Activated CD4-positive, alpha-beta T cell treated with anti-CD3 and anti-CD28 coated beads, Interleukin-2, amount 50 U/mL, for 4 hours (primary cell): Measurements from ENCODE around the gene BCL2.

Experiments used
- DNase-seq, 2 experiments: peaks; one replicate each; pipeline ENCODE4 v3.0.0-alpha.2; 2020

Gene BCL2

DNA sequence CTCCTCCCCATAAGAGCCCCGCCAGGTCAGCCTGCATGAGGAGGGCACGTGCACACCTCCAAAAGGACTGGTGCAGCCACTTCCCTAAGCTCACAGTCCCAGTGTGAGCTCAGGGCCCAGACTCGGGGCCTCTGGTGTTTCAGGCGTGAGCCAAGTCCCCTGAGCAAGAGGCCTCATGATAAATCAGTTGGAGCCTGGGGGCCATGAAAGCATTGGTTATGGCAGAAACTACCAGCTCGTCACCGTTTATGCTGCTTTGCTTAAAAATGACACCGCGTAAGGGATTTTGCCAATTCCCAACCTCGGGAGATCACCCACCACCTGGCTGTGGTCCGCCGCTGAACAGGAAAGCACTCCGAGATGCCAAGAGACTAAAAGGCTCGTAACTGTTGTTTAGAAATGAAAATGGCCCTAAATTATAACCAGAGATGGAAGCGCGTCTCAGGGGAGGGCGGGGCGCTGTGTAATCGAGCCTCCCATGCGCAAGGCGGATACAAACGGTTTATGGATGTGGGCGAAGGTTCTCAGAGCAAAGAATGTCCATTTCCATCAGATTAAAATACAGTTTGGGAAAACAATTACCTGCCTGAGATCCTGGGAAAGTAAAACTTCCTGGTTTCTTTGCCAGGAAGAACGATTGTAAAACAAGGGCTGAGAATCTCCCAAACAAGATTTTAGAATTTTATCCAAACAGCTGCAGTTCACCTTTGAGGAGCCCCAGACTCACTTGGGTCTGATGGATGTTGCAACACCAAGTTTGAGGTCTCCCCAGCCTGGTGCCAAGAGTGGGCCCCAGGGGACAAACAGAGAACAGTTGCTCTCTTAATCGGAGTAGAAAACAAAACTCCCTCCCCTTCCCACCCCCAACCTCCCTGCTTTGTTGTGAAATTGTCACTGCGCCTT is 141.4 kb downstream of the BCL2 start:
- no peak for DNase-seq

DNA sequence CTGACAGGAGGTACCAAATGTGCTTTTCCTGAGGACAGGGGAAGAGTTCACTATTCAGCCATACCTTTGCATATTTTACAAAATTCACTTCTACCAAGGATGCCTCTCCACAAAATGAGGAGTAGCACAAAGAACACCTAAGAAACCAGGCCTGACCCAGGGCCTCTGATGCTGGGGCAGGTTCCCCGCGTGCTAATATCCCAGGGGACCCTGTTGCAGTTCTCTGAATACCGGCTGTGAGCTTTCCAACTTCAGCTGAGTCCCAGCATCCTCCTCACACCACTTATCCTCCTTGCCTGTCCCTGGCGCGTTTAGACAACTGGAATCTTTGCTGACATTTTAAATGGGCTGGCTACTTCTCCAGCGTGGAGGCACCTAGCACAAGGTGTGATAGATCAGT is 142.3 kb downstream of the BCL2 start:
- DNase-seq, result no peak

DNA sequence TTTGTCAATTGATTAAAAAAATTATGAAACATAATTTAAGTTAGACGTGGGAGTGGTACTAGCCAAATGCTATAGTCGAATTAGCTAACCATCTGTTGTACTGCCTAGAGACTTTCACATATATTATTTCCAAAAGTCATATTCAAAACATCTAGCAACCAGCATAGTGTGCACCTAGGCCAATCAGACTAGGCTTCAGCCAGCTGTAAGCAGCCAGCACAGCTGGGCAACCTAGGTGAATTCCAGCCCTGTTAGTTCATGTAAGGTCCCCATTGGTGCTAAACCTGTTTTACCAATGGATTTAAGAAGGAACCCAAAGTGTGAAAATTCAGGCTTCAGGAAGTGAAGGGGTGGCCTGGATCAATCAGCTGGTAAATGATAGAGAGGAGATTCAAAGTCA is 144.3 kb downstream of the BCL2 start:
- DNase-seq, result no peak

- no peak for DNase-seq
These were observed 145.6 kb downstream of the BCL2 start for GRCh38 chr18:63173983-63174382.

- no peak for DNase-seq
These were observed 149.7 kb downstream of the BCL2 start for GRCh38 chr18:63169853-63170252.

DNA sequence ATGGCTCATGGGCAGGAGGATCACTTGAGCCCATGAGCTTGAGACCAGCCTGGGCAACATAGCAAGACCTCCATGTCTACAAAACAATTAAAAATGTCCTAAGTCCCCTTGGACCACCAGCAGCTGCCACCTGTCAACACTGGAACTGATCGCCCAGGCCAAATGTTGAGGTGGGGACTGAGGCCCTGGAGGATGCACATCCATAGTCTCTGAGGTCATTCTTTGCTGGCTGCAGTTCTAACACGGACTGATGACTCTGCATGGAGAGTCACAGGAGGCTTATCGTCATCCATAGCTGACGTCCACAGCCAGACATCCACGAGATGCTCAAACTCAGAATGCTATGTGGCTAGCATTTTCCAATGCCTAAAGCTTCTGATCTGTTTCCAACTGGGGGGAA is 151.3 kb downstream of the BCL2 start:
- DNase-seq, result no peak

- DNase-seq, result no peak
These were observed 153.4 kb downstream of the BCL2 start for GRCh38 chr18:63166142-63166541.

DNA sequence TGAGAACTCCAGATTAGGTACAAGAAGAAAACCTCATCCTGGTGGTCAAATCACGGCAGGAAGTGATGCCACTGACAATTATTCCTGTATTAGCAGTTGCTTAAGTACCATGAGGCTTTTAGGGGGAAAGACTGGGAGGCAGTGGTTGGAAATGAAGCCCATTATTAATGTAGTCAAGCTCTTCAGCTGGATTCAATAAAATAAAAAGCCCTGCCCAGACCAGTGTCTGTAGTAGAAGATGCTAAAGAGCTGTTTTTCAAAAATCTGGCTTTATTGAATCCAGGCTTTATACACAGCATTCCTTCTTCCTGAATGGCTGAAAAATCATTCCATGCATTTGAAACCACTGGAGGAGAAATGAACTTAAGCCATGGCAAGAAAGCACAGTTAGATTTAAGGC is 155.2 kb downstream of the BCL2 start:
- DNase-seq, result no peak

GRCh38 chr18:63162271-63163014 is 157.1 kb downstream of the BCL2 start:
- DNase-seq, result peak in 1 of 2 experiments; percentile 19

DNA sequence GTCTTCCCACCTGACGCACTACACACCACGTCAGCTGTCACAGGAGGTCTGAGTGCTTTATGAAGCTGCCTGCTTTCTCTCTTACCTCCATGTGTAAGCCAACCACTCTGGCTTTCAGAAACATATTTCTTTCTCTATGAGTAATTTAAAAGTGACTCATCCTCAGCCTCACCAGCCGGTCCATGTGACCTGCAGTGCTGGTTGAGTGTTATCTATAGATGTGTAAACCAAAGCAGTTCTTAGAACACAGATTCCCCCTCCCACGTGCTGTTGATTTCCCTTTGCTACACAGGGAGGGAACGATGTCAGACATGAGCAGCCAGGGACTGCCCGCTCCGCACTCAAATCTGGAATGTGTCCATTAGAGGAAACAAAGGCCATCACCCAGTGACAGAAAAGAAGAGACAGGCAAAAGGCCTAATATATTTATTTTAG is 157.8 kb downstream of the BCL2 start:
- DNase-seq, result peak; percentile 75 to 79

- DNase-seq, result peak in 1 of 2 experiments; percentile 36
These were observed 158.4 kb downstream of the BCL2 start for GRCh38 chr18:63161032-63161760.

DNA sequence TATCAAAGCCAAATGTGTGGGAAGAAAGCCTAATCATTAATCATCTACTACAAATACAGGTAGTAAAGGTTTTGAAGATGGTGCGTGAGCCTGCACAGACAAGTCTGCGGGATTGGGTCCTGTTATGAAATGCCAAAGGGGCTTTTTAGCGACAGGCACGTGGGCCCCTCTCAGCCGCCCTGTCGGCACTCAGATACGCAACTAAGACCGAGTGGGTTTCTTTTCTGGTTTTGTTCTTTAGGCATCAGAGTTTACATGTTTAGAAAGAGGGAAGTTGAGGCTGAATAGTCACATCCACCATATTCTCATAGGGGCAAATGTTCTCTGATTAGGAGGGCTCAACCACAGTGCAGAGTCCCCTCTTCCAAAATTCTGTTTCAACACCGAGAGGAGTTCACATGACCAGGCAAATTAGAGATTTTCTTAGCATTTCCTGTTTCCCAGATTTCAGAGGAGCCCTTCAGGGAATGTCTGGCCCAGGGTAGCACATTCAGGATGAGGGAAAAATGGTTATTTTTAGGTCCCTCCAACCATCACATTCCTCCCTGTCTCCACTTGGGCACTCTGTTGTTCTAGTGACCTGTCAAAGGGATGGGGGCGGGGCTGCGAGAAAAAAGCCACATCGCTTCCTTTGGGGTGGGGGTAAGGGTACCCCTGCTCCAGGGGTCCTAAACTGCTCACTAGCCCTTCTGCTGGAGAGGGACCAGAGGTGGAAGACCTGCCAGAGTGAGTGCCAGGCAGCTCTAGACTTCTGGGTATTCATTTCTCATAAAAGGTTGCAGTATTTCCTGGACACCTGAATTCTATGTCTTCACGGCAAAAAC is 159.2 kb downstream of the BCL2 start:
- no peak for DNase-seq

DNA sequence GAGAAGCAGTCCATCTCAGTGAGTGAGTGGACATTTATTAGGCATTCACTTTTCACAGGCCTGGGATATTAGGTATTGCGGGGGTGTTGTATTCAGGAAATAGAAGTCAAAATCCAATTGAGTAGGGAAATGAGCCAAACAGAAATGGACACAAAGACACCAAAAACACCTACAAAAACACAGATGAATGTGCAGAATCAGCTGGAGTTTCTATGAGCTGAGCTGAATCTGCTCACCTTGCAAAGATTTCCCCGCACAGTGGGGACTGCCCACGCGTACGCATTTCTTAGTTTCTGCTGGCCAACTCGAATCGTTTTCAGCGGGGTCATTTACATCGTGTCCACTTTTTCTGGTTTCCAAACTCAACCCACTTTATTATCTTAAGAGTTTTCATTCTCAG is 160.0 kb downstream of the BCL2 start:
- DNase-seq, result no peak

- DNase-seq, result peak in 1 of 2 experiments; percentile 43
These were observed 160.8 kb downstream of the BCL2 start for GRCh38 chr18:63158676-63159291.

GRCh38 chr18:63158012-63158631 is 161.4 kb downstream of the BCL2 start:
- no peak for DNase-seq

- peak in 1 of 2 experiments; percentile 15 for DNase-seq
These were observed 162.1 kb downstream of the BCL2 start for GRCh38 chr18:63157293-63158011.

GRCh38 chr18:63155910-63156773 is 163.4 kb downstream of the BCL2 start:
- DNase-seq, result no peak

DNA sequence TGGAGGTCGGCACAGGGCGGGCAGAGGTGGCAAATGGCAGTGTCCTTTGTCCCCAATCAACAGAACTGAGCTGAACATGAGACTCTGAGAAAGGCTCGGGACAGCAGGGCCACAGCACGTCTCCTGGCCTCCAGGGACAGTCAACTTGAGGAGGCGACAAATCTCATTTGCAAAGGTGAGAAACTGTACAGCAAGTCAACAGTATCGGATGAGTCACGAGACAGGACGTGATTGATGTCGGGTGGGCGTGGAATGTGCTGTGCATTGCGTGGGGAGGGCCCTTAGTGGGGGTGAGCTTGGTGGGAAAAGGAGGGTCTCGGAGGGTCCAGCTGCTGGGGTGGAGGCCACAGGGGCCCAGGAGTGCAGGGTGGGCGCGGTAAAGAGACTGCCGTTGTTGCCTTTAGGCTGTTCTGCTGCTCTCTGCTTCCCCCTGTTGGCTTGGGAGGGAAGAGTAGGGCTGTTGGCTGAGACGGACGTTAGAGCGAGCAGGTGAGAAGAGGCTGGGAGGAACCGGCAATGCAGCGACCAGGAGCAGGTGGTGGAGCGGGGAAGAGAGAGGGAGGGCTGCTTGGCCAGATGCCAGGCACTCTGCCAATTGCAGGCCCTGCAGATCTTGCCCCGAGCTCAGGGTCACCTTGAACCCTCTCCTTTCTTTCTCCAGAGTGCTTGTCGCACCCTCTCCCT is 164.3 kb downstream of the BCL2 start:
- DNase-seq, result peak; percentile 77 to 80
